ENCODE data around the gene F9.
"Not testable (repeated sequence)": the region's sequence is repeated elsewhere in the genome, so short reads cannot be mapped to it uniquely, and the experiment has no call there.

Gene F9

GRCh38 chrX:139530550-139530949 lies at the start of gene F9:
F9 (plus strand) TSS chrX:139530739; CDS start chrX:139530765, 26 bp downstream.
- no peak for DNase-seq (ENCODE audit: low read depth)

- no peak for DNase-seq (ENCODE audit: low read depth)
These were observed 46.8 kb upstream of the F9 start for GRCh38 chrX:139483699-139484098.

- no peak for DNase-seq (ENCODE audit: low read depth)
These were observed 45.9 kb upstream of the F9 start for GRCh38 chrX:139484591-139484990.

- DNase-seq (ENCODE audit: low read depth), result no peak
These were observed 35.2 kb upstream of the F9 start for GRCh38 chrX:139495324-139495723.

DNA sequence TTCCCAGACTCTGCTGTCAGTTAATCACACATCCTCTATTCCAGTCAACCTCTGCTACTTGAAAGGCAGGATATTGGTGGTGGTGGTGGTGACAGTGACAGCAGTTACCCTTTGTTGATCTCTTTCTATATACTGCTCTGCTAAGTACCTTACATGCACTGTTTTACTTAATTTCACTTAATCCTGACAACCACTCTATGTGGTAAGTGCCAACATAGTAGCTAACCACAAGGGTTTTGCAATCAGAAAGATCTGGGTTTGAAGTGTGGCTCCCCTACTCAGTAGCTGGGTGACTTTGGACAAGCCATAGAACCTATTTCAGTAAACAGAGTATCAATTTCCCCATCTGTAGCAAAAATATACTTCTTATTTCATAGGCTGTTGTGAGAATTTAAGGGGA lies 24.2 kb upstream of the F9 start:
- no peak for DNase-seq (ENCODE audit: low read depth)

DNA sequence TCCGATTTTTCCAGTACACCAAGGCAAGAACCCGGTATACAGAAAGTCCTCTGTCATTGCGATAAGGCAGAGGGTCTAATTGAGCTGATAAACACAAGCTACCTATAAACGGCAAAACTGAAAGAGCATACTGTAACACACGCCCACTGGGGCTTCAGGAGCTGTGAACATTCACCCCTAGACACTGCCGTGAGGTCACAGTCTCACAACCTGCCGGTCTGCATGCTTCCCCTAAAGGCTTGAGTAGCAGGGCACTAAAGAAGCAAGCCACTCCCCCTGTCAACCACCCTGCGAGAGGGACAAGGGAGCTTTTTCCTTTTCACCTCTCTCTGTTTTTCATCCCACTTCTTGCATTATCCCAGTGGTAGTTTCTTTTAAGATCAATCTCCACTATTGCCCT lies 22.4 kb upstream of the F9 start:
- DNase-seq (ENCODE audit: low read depth), result no peak

- DNase-seq (ENCODE audit: low read depth), result no peak
These were observed 12.1 kb upstream of the F9 start for GRCh38 chrX:139518475-139518874.

GRCh38 chrX:139528829-139529228 lies 1.7 kb upstream of the F9 start:
- not testable (repeated sequence) for DNase-seq (ENCODE audit: low read depth)

DNA sequence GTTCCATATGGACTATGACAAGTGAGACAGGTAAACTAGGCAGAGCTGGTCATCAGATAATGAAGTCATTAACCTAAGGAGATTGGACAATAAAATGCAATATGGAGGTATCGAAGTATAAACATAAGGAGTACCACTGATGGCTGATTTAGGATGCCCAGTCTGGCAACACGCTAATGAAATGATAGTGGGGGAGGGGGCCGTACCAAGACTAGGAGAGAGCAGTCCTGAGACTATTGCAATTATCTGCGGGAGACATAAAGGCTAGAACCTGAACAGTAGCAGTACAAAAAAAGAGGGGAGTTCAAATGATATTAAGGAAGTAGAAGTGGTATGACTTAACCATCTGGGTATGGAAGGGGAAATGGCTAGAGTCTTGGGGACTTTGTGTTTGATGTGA lies 2.3 kb downstream of the F9 start:
- DNase-seq (ENCODE audit: low read depth), result no peak

- DNase-seq (ENCODE audit: low read depth), result no peak
These were observed 2.9 kb downstream of the F9 start for GRCh38 chrX:139533444-139533843.

GRCh38 chrX:139538907-139539790 lies 8.6 kb downstream of the F9 start:
- no peak for DNase-seq (ENCODE audit: low read depth)

DNA sequence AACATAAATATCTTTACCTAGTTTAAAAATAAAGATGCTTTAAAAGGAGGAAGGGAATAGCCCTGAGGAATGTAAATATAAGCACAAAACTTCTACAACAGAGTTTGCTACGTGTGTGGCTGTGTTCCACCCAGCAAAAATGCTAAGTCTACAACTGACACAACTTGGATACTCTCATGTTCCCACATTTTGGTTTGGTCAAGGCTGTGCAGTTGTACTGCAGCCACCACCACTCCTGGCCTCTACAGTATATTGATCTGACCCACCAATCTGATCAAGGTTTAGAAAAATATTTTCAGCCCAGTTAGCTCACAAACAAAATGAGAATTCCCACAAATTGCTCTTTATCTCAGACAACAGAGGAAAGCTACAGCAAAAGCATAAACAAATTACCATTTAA lies 12.1 kb downstream of the F9 start:
- no peak for DNase-seq (ENCODE audit: low read depth)

DNA sequence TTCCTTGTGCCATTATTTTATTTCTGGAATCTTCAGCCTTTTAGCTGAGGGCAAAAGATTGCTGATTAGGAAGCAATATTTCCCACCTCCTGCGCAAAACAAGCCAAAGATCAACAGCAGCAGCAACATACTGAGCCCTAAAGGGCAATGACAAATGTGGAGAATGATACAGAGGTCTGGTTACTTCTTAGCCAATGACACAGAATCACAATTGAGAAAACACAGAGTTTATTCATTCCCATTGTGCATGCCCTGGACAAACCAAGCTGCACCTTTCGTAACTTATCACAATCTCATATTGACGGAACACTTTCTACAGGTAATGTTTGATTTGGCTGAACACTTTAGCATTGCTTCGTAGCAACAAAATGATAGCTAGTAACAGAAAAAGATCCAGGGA lies 13.4 kb downstream of the F9 start:
- DNase-seq (ENCODE audit: low read depth), result no peak

GRCh38 chrX:139544591-139544990 lies 14.1 kb downstream of the F9 start:
- DNase-seq (ENCODE audit: low read depth), result no peak

- no peak for DNase-seq (ENCODE audit: low read depth)
These were observed 23.8 kb downstream of the F9 start for GRCh38 chrX:139554376-139554775.

DNA sequence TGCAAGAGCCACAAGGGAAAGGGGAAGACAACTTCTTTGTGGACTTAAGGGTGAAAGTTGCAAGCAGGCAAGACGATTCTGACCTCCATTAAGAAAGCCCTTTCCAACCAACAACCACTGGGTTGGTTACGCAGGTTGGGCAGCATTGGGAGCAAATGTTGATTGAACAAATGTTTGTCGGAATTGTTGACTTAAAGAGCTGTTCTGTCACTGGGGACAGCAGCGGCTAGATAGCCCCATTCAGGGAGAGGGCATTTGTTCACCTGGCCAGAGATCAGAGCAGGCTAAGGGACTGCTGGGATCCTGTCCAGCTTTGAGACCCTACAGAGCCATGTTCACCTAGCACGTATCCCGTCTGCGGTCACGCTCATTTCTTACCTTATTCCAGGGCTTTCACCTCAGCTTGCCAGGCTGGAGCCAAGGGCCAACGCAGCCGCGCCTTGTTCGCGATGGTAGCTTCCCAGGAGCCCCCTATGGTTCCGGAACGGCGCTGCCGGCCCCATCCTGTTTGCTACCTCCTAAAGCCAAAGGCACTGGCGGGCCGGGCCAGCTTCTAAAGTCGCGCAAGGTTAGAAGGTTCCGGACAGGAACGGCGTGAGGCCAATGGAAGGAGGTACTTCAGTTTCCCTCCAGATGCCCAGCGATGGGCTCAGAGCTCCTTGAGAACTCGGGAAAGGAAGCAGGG lies 24.6 kb downstream of the F9 start:
- DNase-seq (ENCODE audit: low read depth), result no peak

GRCh38 chrX:139559383-139560042 lies 29.0 kb downstream of the F9 start:
- DNase-seq (ENCODE audit: low read depth), result peak; percentile 25

DNA sequence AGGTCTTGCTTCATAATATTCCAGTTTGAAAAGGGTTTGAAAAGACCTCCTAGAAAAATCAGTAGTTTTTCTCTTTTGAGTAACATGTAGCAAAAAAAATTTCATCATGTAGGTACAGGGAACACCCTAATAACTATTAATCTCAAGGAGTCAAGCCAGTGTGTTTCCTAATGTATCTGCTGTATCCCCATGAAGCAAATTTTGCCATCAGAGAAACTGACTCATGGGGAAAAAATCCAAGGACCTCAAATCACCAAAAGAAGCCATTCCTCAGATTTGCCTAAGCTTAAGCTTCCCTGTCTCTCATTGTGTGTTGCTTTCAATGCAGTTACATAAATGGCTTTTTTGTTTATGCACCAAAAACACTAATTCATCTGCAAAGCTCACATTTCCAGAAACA lies 29.7 kb downstream of the F9 start:
- peak; percentile 7 for DNase-seq (ENCODE audit: low read depth)

- no peak for DNase-seq (ENCODE audit: low read depth)
These were observed 32.7 kb downstream of the F9 start for GRCh38 chrX:139563251-139563650.

DNA sequence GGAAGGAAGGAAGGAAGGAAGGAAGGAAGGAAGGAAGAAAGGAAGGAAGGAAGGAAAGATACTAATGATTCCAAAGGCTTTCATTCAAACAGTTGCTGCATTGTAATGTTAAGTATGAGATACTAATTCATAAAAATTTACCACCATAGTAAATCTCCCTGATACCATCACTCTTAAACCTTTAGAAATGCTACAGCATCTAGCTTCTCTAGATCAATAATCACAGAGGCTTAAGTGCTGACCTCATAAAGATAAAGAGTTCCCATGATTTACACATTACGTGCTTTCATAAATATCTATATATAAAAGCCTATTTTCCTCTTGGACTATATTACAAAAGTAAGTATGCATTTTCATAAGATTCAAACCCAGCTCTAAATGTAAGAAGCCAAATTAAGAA lies 36.4 kb downstream of the F9 start:
- no peak for DNase-seq (ENCODE audit: low read depth)

GRCh38 chrX:139581068-139581467 lies 50.5 kb downstream of the F9 start:
- DNase-seq (ENCODE audit: low read depth), result no peak

GRCh38 chrX:139585613-139586012 lies 55.1 kb downstream of the F9 start:
- no peak for DNase-seq (ENCODE audit: low read depth)

DNA sequence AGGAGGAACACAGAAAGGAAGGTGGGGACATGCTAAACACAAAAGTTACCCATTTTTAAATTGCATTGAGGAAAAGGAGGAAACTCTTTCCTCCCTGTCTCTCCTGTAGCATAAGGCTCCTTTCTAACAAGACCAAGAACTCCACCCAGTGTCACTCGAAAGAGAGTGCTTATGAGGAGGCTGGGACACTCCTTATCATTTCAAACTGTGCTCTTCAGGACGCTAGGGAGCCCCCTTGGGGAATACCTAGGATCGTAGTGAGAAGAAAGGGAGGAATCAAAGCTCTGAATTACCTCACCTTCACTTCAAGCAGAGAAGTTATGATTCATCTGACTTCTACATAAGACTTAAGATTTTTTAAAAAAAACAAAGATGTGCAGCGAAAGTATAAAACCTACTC lies 65.5 kb downstream of the F9 start:
- DNase-seq (ENCODE audit: low read depth), result no peak
